Ramos (cell line): Measurements from ENCODE around the gene CD300LF.

Source experiments
- in situ Hi-C: fragments of 300-500 bp; cut with MboI; formaldehyde crosslinking; loops from one replicate; pipeline ENCODE4 v1.14.3; 2022; ENCODE audit warnings: low sequenced_read_pairs; ENCODE audit not compliant: unreplicated experiment

The CD300LF gene

GRCh38 chr17:74697515-74697914 lies 15.2 kb downstream of the CD300LF start:
- in situ Hi-C loops = no loop called here

GRCh38 chr17:74695629-74696028 lies 17.1 kb downstream of the CD300LF start:
- in situ Hi-C loops = no loop called here

GRCh38 chr17:74694081-74694480 lies 18.6 kb downstream of the CD300LF start:
- in situ Hi-C loops = no loop called here

- in situ Hi-C loops = no loop called here
These were observed 21.6 kb downstream of the CD300LF start for GRCh38 chr17:74691151-74691550.

GRCh38 chr17:74690409-74690825 lies 22.3 kb downstream of the CD300LF start:
- in situ Hi-C loops = no loop called here

GRCh38 chr17:74687886-74688285 lies 24.8 kb downstream of the CD300LF start:
- in situ Hi-C loops = no loop called here

- in situ Hi-C loops = no loop called here
These were observed 26.0 kb downstream of the CD300LF start for GRCh38 chr17:74686761-74687160.

- in situ Hi-C loops = no loop called here
These were observed 30.1 kb downstream of the CD300LF start for GRCh38 chr17:74682471-74683190.

GRCh38 chr17:74682028-74682427 lies 30.7 kb downstream of the CD300LF start:
- in situ Hi-C loops = no loop called here

GRCh38 chr17:74680941-74681340 lies 31.8 kb downstream of the CD300LF start:
- in situ Hi-C loops = no loop called here

- in situ Hi-C loops = no loop called here
These were observed 32.5 kb downstream of the CD300LF start for GRCh38 chr17:74680213-74680612.

GRCh38 chr17:74679374-74679773 lies 33.3 kb downstream of the CD300LF start:
- in situ Hi-C loops = no loop called here

- in situ Hi-C loops = no loop called here
These were observed 34.2 kb downstream of the CD300LF start for GRCh38 chr17:74678541-74678940.

GRCh38 chr17:74677558-74678466 lies 34.9 kb downstream of the CD300LF start:
- in situ Hi-C loops = no loop called here

- in situ Hi-C loops = no loop called here
These were observed 41.5 kb downstream of the CD300LF start for GRCh38 chr17:74671031-74671771.

- in situ Hi-C loops = no loop called here
These were observed 42.4 kb downstream of the CD300LF start for GRCh38 chr17:74670329-74670728.

- in situ Hi-C loops = no loop called here
These were observed 49.2 kb downstream of the CD300LF start for GRCh38 chr17:74663561-74663960.

- in situ Hi-C loops = loop anchor here (10.0 kb wide), 1 partner anchor 205 kb away; no protein-coding TSS in a partner anchor
These were observed 52.8 kb downstream of the CD300LF start for GRCh38 chr17:74659889-74660288.

- in situ Hi-C loops = loop anchor here (10.0 kb wide), 1 partner anchor 206 kb away; no protein-coding TSS in a partner anchor
These were observed 54.1 kb downstream of the CD300LF start for GRCh38 chr17:74658620-74659019.

- in situ Hi-C loops = loop anchor here (10.0 kb wide), 1 partner anchor 210 kb away; no protein-coding TSS in a partner anchor
These were observed 58.0 kb downstream of the CD300LF start for GRCh38 chr17:74654742-74655141.
